Uterus (tissue), 4 donors: ENCODE measurements around the gene CDK19. TPM values are rescaled to one million over a fixed set of nuclear protein-coding genes. Genes with fewer than 3 reads are reported as not detected.

Source experiments
- DNase-seq, 2 donors: peaks; one replicate each; pipeline ENCODE4 v3.0.0-alpha.2; 2019 to 2020
- H3K27ac ChIP-seq, 2 donors: fragments of 200-600 bp; sonication (generic); 1 replicate in 1 of 2; 2 replicates in 1 of 2; pipeline ENCODE4 v1.5.1; 2016 to 2018
- H3K27me3 ChIP-seq, 2 donors: fragments of 200-600 bp; sonication (generic); one replicate each; pipeline ENCODE4 v1.5.1; 2018 to 2019; ENCODE audit warnings: control low read depth in 1 of 2
- H3K36me3 ChIP-seq, 2 donors: fragments of 200-600 bp; sonication (generic); one replicate each; pipeline ENCODE4 v1.5.1; 2019; ENCODE audit warnings: control low read depth in 1 of 2
- H3K4me1 ChIP-seq, 2 donors: fragments of 200-600 bp; sonication (generic); one replicate each; pipeline ENCODE4 v1.5.1; 2018 to 2019; ENCODE audit warnings: control low read depth in 1 of 2
- H3K4me3 ChIP-seq, 2 donors: fragments of 200-600 bp; sonication (generic); 1 replicate in 1 of 2; 2 replicates in 1 of 2; pipeline ENCODE4 v1.5.1; 2018 to 2019; ENCODE audit warnings: mild to moderate bottlenecking in 1 of 2
- H3K9me3 ChIP-seq, 2 donors: fragments of 200-600 bp; sonication (generic); one replicate each; pipeline ENCODE4 v1.5.1; 2019; ENCODE audit warnings: control low read depth in 1 of 2
- CTCF ChIP-seq, 4 experiments: fragments of 200-600 bp in 2 of 4; fragments of 450-650 bp in 2 of 4; sonication (generic) in 2 of 4; IDR thresholded peaks; one replicate each; pipeline ENCODE4 v1.5.1; 2016 to 2019; ENCODE audit warnings: antibody characterized with exemption in 4 of 4, mild to moderate bottlenecking in 2 of 4, moderate library complexity in 1 of 4
- POLR2A ChIP-seq, 2 donors: fragments of 450-650 bp; IDR thresholded peaks; one replicate each; pipeline ENCODE4 v1.6.1; 2016; ENCODE audit warnings: antibody characterized with exemption in 2 of 2, mild to moderate bottlenecking in 1 of 2, moderate library complexity in 1 of 2
- intact Hi-C: fragments of 100-400 bp; cut with DNase I; formaldehyde crosslinking; loops from one replicate; pipeline ENCODE4 v1.15.1; 2023; ENCODE audit warnings: low total_unique reads
- total RNA-seq, 4 donors: library from RNA; depleted of rRNA in 3 of 4; stranded (reverse); fragments of >200 nt in 3 of 4; gene quantifications; one replicate each; pipeline versions ENCODE4 v1.1.0 to v1.2.4, GENCODE V29; 2014 to 2023
- donor health status: DM: yes; HTN: yes; CAD: no.

CDK19 gene
- total RNA-seq, 4 donors from 2014 or later = 1.0 to 34.3 (median 12.9) TPM

- Histone ChIP-seq H3K27ac (no peak overlapping the region), H3K9me3 (no peaks in the 10 kb centered on the region)
- intact Hi-C loops = no loop called here
Measured at GRCh38 chr6:110643175-110643574, 172.1 kb downstream of the CDK19 start.

GRCh38 chr6:110642711-110643110 is 172.6 kb downstream of the CDK19 start:
- DNase-seq = no peak

More at GRCh38 chr6:110643175-110643574, 172.1 kb downstream of the CDK19 start:
- no peaks in the 10 kb centered on the region for H3K27me3 ChIP-seq
- DNase-seq = no peak
- no peak overlapping the region for H3K4me3 ChIP-seq
- H3K36me3 ChIP-seq = no peaks in the 10 kb centered on the region
- TF ChIP-seq POLR2A (IDR thresholded peaks at IDR 0.05) = no peak
- no peak for TF ChIP-seq CTCF (IDR thresholded peaks at IDR 0.05)
- H3K4me1 ChIP-seq = no peaks in the 10 kb centered on the region

GRCh38 chr6:110636781-110637180 is 178.5 kb downstream of the CDK19 start:
- H3K27ac ChIP-seq = no peak overlapping the region
- H3K36me3 ChIP-seq = no peaks in the 10 kb centered on the region
- H3K4me1 ChIP-seq = no peaks in the 10 kb centered on the region
- no peak for DNase-seq
- no peaks in the 10 kb centered on the region for H3K27me3 ChIP-seq
- H3K4me3 ChIP-seq = no peak overlapping the region
- TF ChIP-seq POLR2A (IDR thresholded peaks at IDR 0.05) (no peak), CTCF (IDR thresholded peaks at IDR 0.05) (no peak)
- no peaks in the 10 kb centered on the region for H3K9me3 ChIP-seq
- intact Hi-C loops = no loop called here

More at GRCh38 chr6:110642711-110643110, 172.6 kb downstream of the CDK19 start:
- TF ChIP-seq POLR2A (IDR thresholded peaks at IDR 0.05) (no peak), CTCF (IDR thresholded peaks at IDR 0.05) (no peak)
- no peaks in the 10 kb centered on the region for H3K27me3 ChIP-seq
- no peaks in the 10 kb centered on the region for H3K9me3 ChIP-seq
- no peak overlapping the region for H3K27ac ChIP-seq
- no peaks in the 10 kb centered on the region for H3K4me1 ChIP-seq
- intact Hi-C loops = no loop called here
- no peaks in the 10 kb centered on the region for H3K36me3 ChIP-seq
- H3K4me3 ChIP-seq = no peak overlapping the region

- DNase-seq = no peak
- H3K36me3 ChIP-seq = no peaks in the 10 kb centered on the region
- no peaks in the 10 kb centered on the region for H3K9me3 ChIP-seq
- no peaks in the 10 kb centered on the region for H3K27me3 ChIP-seq
- no peak overlapping the region for H3K4me3 ChIP-seq
- H3K4me1 ChIP-seq = no peaks in the 10 kb centered on the region
- H3K27ac ChIP-seq = no peak overlapping the region
- intact Hi-C loops = no loop called here
- no peak for TF ChIP-seq CTCF (IDR thresholded peaks at IDR 0.05)
- no peak for TF ChIP-seq POLR2A (IDR thresholded peaks at IDR 0.05)
Measured at GRCh38 chr6:110635096-110635495, 180.2 kb downstream of the CDK19 start.

- no peak for TF ChIP-seq POLR2A (IDR thresholded peaks at IDR 0.05)
- no peak for TF ChIP-seq CTCF (IDR thresholded peaks at IDR 0.05)
- Histone ChIP-seq H3K9me3 (no peaks in the 10 kb centered on the region), H3K36me3 (no peaks in the 10 kb centered on the region), H3K4me1 (no peaks in the 10 kb centered on the region), H3K27me3 (no peaks in the 10 kb centered on the region), H3K27ac (no peak overlapping the region), H3K4me3 (no peak overlapping the region)
- no peak for DNase-seq
- intact Hi-C loops = no loop called here
Measured at GRCh38 chr6:110633731-110634213, 181.5 kb downstream of the CDK19 start.
